Heart right ventricle (tissue), 16 donors: ENCODE results near the gene PTTG1IP. TPM values are rescaled to one million over a fixed set of nuclear protein-coding genes. Genes with fewer than 3 reads are reported as not detected.

Experiments
- ATAC-seq, 8 donors: fragments of 200-7000 bp; cut with Tn5 transposase; one replicate each; pipeline ENCODE4 v1.9.1; 2020; ENCODE audit warnings: mild to moderate bottlenecking in 8 of 8, moderate library complexity in 8 of 8, moderate number of reproducible peaks in 1 of 8
- DNase-seq, 2 donors: peaks; one replicate each; pipeline ENCODE4 v3.0.0-alpha.2; 2020
- H3K27ac ChIP-seq, 10 donors: fragments of 200-600 bp; sonication (generic) in 2 of 10; one replicate each; pipeline versions ENCODE4 v1.5.0 to v1.8.0; 2020 to 2022; ENCODE audit warnings: mild to moderate bottlenecking in 3 of 10
- H3K27me3 ChIP-seq, 7 donors: fragments of 200-600 bp; one replicate each; pipeline ENCODE4 v1.8.0; 2021 to 2022; ENCODE audit warnings: mild to moderate bottlenecking in 2 of 7
- H3K36me3 ChIP-seq, 9 donors: fragments of 200-600 bp; sonication (generic) in 1 of 9; one replicate each; pipeline versions ENCODE4 v1.5.0 to v1.8.0; 2020 to 2022; ENCODE audit warnings: mild to moderate bottlenecking in 2 of 9
- H3K4me1 ChIP-seq, 9 donors: fragments of 200-600 bp; sonication (generic) in 1 of 9; one replicate each; pipeline versions ENCODE4 v1.5.0 to v1.8.0; 2020 to 2022; ENCODE audit warnings: mild to moderate bottlenecking in 4 of 9
- H3K4me3 ChIP-seq, 10 donors: fragments of 200-600 bp; sonication (generic) in 2 of 10; one replicate each; pipeline versions ENCODE4 v1.5.0 to v1.8.0; 2020 to 2022; ENCODE audit warnings: mild to moderate bottlenecking in 7 of 10, moderate library complexity in 2 of 10
- H3K9me3 ChIP-seq, 11 donors: fragments of 200-600 bp in 10 of 11; sonication (generic) in 2 of 11; one replicate each; pipeline versions ENCODE4 v1.5.0 to v1.8.0; 2013 to 2022; ENCODE audit warnings: mild to moderate bottlenecking in 2 of 11, control low read depth in 1 of 11, moderate library complexity in 1 of 11
- WGBS, 2 donors: extraction: QIAGEN DNeasy Blood & Tissue Kit; methylation state at CpG; one replicate each; pipeline ENCODE4 v1.1.7; 2013; ENCODE audit warnings: inconsistent platforms in 1 of 2; 5-methylcytosine and 5-hydroxymethylcytosine counted together
- intact Hi-C, 10 donors: fragments of 100-400 bp; cut with DNase I; formaldehyde crosslinking; loops; one replicate each; pipeline versions ENCODE4 v1.11.1 to v1.14.2; 2022
- polyA plus RNA-seq, 2 donors: library from polyadenylated mRNA; stranded (reverse); fragments of 200-250 nt; gene quantifications; one replicate each; pipeline ENCODE4 v1.2.3, GENCODE V29; 2013
- total RNA-seq, 10 donors: library from RNA; stranded (reverse); fragmentation: NEBNext Ultra II Directional in 3 of 10; extraction: Animal tissue kit (Norgen Biotek cat#: 25700) in 3 of 10; gene quantifications; one replicate each; pipeline versions ENCODE4 v1.2.1 to v1.2.4, GENCODE V29; 2021 to 2023
- TF ChIP-seq, protein P1 (sequence below), 9 donors: fragments of 200-600 bp; sonication (generic) in 2 of 9; IDR thresholded peaks; one replicate each; pipeline versions ENCODE4 v1.5.0 to v1.8.0; 2021 to 2022; ENCODE audit warnings: antibody characterized with exemption in 9 of 9, mild to moderate bottlenecking in 5 of 9, moderate library complexity in 1 of 9
- donor health status: Arrhythmogenic right ventricular cardiomyopathy.
- donor health status: ischemic (EF 13 %, LVEDD 7.1; RV severe dilation, severe dysfunction).
- donor health status: healthy with polysubstance abuse.
- donor health status: DM: no; HTN: yes; CAD: no.
- donor health status: DM: no; HTN: no; CAD: no.
- donor health status: ischemic (EF 25% LVEDD 6.9; RV normal size, moderate dysfunction).
- donor health status: ischemic (EF 25% LVEDD 5.7; RV mildly dilated, moderate dysfunction).
- donor health status: healthy.
- donor health status: DM: yes; HTN: yes; CAD: no.
- donor health status: Ischemic cardiomyopathy.
- donor health status: ischemic (EF 35%, LVEDD 5.7; RV mildly dilated, moderate dysfunction).
- donor health status: nonischemic (EF 11% LVEDD 7.7; RV severe dilation, severe dysfunction).
- donor health status: DM: yes; HTN: yes; CAD: no.
- donor health status: PGD.
- donor health status: ischemic (EF 29% LVEDD 5.4; RV normal size, mild dysfunction).
- donor health status: nonischemic (EF 23%, LVEDD 6.1; RV moderate dilation, normal function).

Gene PTTG1IP
- total and polyA plus RNA-seq, 12 donors = 109 to 188 (median 148) TPM

DNA sequence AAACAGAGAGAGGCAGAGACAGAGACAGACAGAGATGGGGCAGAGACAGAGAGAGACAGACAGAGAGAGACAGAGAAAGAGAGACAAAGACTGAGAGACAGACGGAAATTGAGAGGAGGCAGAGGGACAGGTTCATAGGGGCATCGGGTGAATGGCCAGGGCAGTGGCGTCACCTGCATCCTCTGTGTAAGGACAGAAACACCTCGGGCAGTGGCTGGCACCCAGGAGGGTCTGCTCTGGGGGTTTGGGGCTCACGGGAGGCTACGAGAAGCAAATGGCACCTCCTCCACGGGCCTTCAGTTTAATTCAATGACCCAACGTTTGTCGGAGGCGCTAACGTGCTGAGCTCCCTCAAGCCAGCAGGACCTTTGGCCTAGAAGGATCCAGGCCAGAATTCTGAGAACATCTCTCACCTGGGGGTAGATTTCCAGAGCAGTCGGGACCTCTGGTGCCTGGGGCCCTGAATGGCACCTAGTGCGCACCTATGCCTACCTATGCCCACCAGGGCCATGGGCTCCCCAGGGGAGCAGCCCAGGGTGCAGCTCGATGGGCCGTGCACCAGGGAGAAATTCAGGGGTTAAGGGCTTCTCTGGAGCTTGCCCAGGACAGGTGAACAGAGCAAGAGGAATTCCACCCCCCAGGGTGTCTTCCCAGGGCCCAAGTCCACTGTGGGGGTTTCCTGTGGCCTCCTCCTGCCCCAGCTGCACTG is 20.6 kb upstream of the PTTG1IP start:
- Histone ChIP-seq H3K36me3 (peaks cover 0 to 85% (median 0%) of the 10 kb centered on the region in 9 donors), H3K4me1 (peaks cover 0 to 14% (median 0%) of the 10 kb centered on the region in 9 donors), H3K4me3 (no peak overlapping the region), H3K27me3 (peaks cover 0 to 17% (median 5%) of the 10 kb centered on the region in 7 donors), H3K27ac (no peak overlapping the region), H3K9me3 (no peaks in the 10 kb centered on the region)
- DNase-seq (peak in 1 of 2 donors; percentile 2), ATAC-seq (no peak)
- intact Hi-C loops = loop anchor here in 8 of 10 donors (5.0 kb wide), 3 partner anchors 38 to 928 kb away; no protein-coding TSS in a partner anchor
- WGBS, 2 donors = 83% methylated on average over 15 of the region's 15 CpGs
- TF ChIP-seq, protein P1, sequence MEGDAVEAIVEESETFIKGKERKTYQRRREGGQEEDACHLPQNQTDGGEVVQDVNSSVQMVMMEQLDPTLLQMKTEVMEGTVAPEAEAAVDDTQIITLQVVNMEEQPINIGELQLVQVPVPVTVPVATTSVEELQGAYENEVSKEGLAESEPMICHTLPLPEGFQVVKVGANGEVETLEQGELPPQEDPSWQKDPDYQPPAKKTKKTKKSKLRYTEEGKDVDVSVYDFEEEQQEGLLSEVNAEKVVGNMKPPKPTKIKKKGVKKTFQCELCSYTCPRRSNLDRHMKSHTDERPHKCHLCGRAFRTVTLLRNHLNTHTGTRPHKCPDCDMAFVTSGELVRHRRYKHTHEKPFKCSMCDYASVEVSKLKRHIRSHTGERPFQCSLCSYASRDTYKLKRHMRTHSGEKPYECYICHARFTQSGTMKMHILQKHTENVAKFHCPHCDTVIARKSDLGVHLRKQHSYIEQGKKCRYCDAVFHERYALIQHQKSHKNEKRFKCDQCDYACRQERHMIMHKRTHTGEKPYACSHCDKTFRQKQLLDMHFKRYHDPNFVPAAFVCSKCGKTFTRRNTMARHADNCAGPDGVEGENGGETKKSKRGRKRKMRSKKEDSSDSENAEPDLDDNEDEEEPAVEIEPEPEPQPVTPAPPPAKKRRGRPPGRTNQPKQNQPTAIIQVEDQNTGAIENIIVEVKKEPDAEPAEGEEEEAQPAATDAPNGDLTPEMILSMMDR (IDR thresholded peaks at IDR 0.05) = no peak

DNA sequence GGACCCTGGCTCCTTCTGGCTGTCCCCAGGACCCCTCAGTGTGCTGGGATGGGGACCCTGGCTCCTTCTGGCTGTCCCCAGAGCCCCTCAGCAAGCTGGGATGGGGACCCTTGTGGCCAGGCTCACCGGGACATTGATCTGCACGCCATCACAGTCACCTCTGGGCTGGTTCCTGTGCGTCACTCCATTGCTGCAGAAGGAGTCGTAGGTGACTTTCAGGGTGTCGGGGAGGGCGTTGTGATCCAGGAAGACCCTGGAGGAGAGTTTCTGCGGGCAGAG is 19.7 kb upstream of the PTTG1IP start:
- Histone ChIP-seq H3K9me3 (no peaks in the 10 kb centered on the region), H3K27me3 (peaks cover 0 to 16% (median 4%) of the 10 kb centered on the region in 7 donors), H3K4me3 (no peak overlapping the region), H3K27ac (peak overlapping the region in 1 of 10 donors; percentile 34), H3K36me3 (peaks cover 0 to 85% (median 0%) of the 10 kb centered on the region in 9 donors), H3K4me1 (peaks cover 0 to 14% (median 0%) of the 10 kb centered on the region in 9 donors)
- intact Hi-C loops = loop anchor here in 8 of 10 donors (5.0 kb wide), 3 partner anchors 39 to 929 kb away; no protein-coding TSS in a partner anchor
- DNase-seq = no peak
- ATAC-seq = peak in 1 of 8 donors; percentile 3
- 78 to 82% methylated on average over 7 of the region's 7 CpGs for WGBS, 2 donors
- TF ChIP-seq, protein P1 (IDR thresholded peaks at IDR 0.05) = no peak

DNA sequence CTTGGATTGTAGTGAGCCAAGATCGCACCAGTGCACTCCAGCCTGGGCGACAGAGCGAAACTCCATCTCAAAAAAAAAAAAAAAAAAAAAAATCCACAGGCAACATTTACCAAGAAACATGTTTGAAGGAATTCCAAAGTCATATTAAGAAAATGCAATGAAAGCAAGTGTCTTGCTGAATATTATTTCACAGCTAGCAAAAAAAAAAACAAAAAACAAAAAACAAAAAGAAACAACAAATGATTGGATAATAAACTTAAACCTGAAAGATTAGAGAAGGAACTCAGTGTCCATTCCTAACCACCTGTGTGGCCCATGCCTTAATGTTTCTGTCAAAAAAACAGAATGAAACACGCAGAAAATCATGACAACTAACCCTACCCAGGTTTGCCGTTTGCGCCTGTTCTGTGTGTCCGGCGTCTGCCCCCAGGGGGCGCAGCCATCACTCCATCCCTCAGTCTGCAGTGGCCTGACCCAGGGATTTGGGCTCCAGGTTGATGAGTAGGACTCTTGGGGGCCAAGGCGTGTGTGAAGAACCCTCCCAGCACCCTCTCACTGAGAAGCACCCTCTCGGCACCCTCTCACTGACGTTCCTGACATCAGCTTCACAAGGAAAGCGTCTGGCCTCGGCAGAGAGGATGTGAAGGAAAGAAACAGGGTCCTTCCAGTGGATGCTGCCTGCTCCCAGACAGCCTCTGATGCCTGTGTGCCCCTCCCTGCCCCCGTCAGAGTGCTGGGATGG is 19.2 kb upstream of the PTTG1IP start:
- DNase-seq = peak; percentile 62 to 74

DNA sequence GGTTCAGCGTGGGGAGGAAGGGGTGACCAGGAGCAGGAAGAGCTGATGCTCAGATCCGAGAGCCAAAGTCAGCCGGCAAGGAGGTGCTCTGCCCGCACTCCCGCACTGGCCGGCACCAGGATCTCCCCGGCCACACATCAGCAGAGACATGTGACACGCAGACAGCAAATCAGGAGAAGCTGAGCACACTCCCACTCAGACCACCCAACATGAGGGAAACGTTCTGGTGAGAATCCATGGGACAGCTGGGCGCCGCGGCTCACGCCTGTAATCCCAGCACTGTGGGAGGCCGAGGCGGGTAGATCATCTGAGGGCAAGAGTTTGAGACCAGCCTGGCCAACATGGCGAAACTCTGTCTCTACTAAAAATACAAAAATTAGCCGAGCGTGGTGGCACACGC is 18.6 kb upstream of the PTTG1IP start:
- ATAC-seq (no peak), DNase-seq (no peak)
- 71 to 75% methylated on average over 19 of the region's 19 CpGs for WGBS, 2 donors
- TF ChIP-seq, protein P1 (IDR thresholded peaks at IDR 0.05) = no peak
- Histone ChIP-seq H3K27me3 (peaks cover 0 to 12% (median under 1%) of the 10 kb centered on the region in 7 donors), H3K9me3 (no peaks in the 10 kb centered on the region), H3K36me3 (peaks cover 0 to 85% (median 0%) of the 10 kb centered on the region in 9 donors), H3K4me1 (peaks cover 0 to 7% (median 0%) of the 10 kb centered on the region in 9 donors), H3K27ac (no peak overlapping the region), H3K4me3 (no peak overlapping the region)
- intact Hi-C loops = loop anchor here in 8 of 10 donors (5.0 kb wide), 3 partner anchors 40 to 930 kb away; no protein-coding TSS in a partner anchor

More for the DNA sequence above, 19.2 kb upstream of the PTTG1IP start:
- intact Hi-C loops = loop anchor here in 8 of 10 donors (5.0 kb wide), 3 partner anchors 40 to 930 kb away; no protein-coding TSS in a partner anchor
- TF ChIP-seq, protein P1 (IDR thresholded peaks at IDR 0.05) = peak; percentile 66 to 90 (median 84)
- Histone ChIP-seq H3K4me1 (peaks cover 0 to 10% (median 0%) of the 10 kb centered on the region in 9 donors), H3K27ac (peak overlapping the region in 1 of 10 donors; percentile 34), H3K27me3 (peaks cover 0 to 12% (median 3%) of the 10 kb centered on the region in 7 donors), H3K4me3 (no peak overlapping the region), H3K36me3 (peaks cover 0 to 85% (median 0%) of the 10 kb centered on the region in 9 donors), H3K9me3 (no peaks in the 10 kb centered on the region)
- 35 to 37% methylated on average over 15 of the region's 15 CpGs for WGBS, 2 donors
- ATAC-seq = peak; percentile 39 to 78 (median 68)
